ENCODE measurements around the gene PAX6. TPM values are rescaled to one million over a fixed set of nuclear protein-coding genes. Genes with fewer than 3 reads are reported as not detected.

Gene PAX6
- total RNA-seq, 1 experiment from 2014 or later: 3.3 TPM

DNA sequence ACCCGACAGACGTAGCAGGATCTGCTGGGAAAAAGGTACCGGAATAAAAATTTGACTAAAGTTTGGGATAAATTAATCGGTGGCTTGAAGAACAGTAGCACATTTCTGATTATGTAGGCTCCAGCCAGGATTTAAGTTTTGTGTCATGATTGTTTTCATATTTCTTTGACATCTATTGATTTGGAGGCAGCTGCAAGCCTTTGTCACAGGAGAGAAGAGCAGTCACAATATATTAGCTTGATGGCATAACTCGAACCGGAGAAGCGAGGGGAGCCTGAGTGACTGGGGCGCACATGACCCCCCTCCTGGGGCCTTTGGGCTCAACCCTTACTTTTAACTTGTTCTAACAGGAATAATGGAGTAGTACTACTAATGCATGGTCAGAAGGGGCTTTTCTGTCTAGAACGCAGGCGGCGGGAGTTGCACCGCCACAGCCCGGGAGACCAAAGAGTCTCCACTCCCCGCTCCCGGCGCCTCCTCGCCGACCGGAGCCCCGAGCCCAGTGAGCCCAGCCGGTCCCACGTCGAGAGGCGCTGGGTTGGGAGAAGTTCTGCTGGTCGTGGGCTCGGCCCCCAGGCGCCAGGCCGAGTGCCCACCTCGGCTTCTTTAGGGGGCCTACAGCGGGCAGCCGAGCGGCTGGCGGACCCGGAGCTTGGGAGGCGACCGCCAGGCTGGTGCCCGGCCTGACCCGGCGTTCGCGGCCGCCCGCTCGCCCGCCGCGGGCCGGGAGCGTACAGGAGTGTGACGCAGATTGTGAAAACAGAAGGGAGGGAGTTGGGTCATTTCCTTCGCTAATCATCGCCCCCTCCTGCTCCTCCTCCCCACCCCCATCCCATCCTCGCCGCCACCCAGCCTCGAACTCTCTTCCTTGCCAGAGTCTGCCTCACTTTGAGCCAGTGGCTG, 15.7 kb upstream of the PAX6 start:
- H3K9me3 Mint-ChIP-seq: no peaks in the 10 kb centered on the region
- peak overlapping the region; percentile 70 for H3K4me3 Mint-ChIP-seq
- ATAC-seq (peak; percentile 13), DNase-seq (ENCODE audit: low spot score) (no peak)
- CTCF ChIA-PET: no interaction called here
- POLR2A ChIA-PET: no interaction called here
- no peak for TF ChIP-seq ZNF396 (CRISPR knock-in tag; IDR thresholded peaks at IDR 0.05; ENCODE audit: borderline replicate concordance)
- TF ChIP-seq HMGXB4 (CRISPR knock-in tag; IDR thresholded peaks at IDR 0.05): peak; percentile 37; the same call in 1 of the 2 replicates
- peaks cover 86% of the 10 kb centered on the region for H3K27me3 Mint-ChIP-seq (ENCODE audit: low read depth)
- no peaks in the 10 kb centered on the region for H3K36me3 Mint-ChIP-seq
- H3K27ac Mint-ChIP-seq: no peak overlapping the region
- peaks cover 62% of the 10 kb centered on the region for H3K4me1 Mint-ChIP-seq

- POLR2A ChIA-PET: no interaction called here
- peak; percentile 27 for ATAC-seq
These were observed 14.8 kb upstream of the PAX6 start for GRCh38 chr11:31825838-31826484.

GRCh38 chr11:31824879-31825837, 14.0 kb upstream of the PAX6 start:
- Mint-ChIP-seq H3K4me3 (peak overlapping the region; percentile 70), H3K9me3 (no peaks in the 10 kb centered on the region), H3K4me1 (peaks cover 73% of the 10 kb centered on the region), H3K27ac (no peak overlapping the region), H3K36me3 (no peaks in the 10 kb centered on the region), H3K27me3 (ENCODE audit: low read depth) (peaks cover 99% of the 10 kb centered on the region)
- POLR2A ChIA-PET: interaction anchor here (0.5 to 1.6 kb wide), 2 partner anchors 12 to 28 kb away, joined by 3 to 5 read pairs; no protein-coding TSS in a partner anchor
- DNase-seq (ENCODE audit: low spot score) (no peak), ATAC-seq (no peak)
- CTCF ChIA-PET: interaction anchor here (0.6 to 2.5 kb wide), 5 partner anchors 9 to 588 kb away, joined by 3 to 13 read pairs (median 4); no protein-coding TSS in a partner anchor
- 0 out of 2 replicates have a peak, but pooled peaks have one; percentile 32 for TF ChIP-seq CREM (CRISPR knock-in tag; IDR thresholded peaks at IDR 0.05)
- TF ChIP-seq, protein P1, sequence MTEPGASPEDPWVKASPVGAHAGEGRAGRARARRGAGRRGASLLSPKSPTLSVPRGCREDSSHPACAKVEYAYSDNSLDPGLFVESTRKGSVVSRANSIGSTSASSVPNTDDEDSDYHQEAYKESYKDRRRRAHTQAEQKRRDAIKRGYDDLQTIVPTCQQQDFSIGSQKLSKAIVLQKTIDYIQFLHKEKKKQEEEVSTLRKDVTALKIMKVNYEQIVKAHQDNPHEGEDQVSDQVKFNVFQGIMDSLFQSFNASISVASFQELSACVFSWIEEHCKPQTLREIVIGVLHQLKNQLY (CRISPR knock-in tag; IDR thresholded peaks at IDR 0.05): no peak

More at GRCh38 chr11:31825838-31826484, 14.8 kb upstream of the PAX6 start:
- DNase-seq (ENCODE audit: low spot score): no peak
- Mint-ChIP-seq H3K36me3 (no peaks in the 10 kb centered on the region), H3K4me3 (peak overlapping the region; percentile 70), H3K4me1 (peaks cover 70% of the 10 kb centered on the region), H3K9me3 (no peaks in the 10 kb centered on the region), H3K27ac (no peak overlapping the region), H3K27me3 (ENCODE audit: low read depth) (peaks cover 95% of the 10 kb centered on the region)
- CTCF ChIA-PET: interaction anchor here (0.6 to 1.1 kb wide), 2 partner anchors 9 to 588 kb away, joined by 3 to 4 read pairs; no protein-coding TSS in a partner anchor
- TF ChIP-seq ZNF232 (CRISPR knock-in tag; IDR thresholded peaks at IDR 0.05): no peak
- no peak for TF ChIP-seq NR3C1 (CRISPR knock-in tag; conservative IDR thresholded peaks at IDR 0.05; ENCODE audit: low read depth)
- no peak for TF ChIP-seq ZNF512 (CRISPR knock-in tag; IDR thresholded peaks at IDR 0.05; ENCODE audit: borderline replicate concordance)
- TF ChIP-seq TEAD4 (CRISPR knock-in tag; IDR thresholded peaks at IDR 0.05): no peak
- no peak for TF ChIP-seq ESRRA (CRISPR knock-in tag; IDR thresholded peaks at IDR 0.05; ENCODE audit: borderline replicate concordance)

Measured in WTC11 (cell line).